HG03045 (cell line): Measurements from ENCODE around the gene COL1A2.

Experiments used
- ATAC-seq: cut with Tn5 transposase; IDR thresholded peaks from one replicate; pipeline ENCODE4 v1.9.1; 2021; ENCODE audit warnings: mild to moderate bottlenecking, moderate library complexity; ENCODE audit not compliant: unreplicated experiment

COL1A2 gene

DNA sequence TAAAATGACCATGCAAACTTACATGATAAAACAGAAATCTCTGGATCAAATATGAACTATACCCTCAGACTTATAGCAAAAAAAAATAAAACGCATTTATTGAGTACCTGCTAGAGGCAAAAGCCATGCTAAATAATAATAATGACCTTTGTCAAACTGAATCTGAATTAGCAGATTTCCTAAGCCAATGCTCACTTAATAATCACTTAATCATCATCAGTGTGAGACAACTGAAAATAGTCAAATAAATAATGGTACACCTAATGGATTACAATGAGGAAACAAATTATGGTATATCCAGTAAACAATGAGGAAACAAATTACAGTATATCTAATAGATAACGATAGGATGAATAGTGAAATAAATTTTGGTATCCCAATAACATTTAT is 37.6 kb downstream of the COL1A2 start:
- no peak for ATAC-seq

DNA sequence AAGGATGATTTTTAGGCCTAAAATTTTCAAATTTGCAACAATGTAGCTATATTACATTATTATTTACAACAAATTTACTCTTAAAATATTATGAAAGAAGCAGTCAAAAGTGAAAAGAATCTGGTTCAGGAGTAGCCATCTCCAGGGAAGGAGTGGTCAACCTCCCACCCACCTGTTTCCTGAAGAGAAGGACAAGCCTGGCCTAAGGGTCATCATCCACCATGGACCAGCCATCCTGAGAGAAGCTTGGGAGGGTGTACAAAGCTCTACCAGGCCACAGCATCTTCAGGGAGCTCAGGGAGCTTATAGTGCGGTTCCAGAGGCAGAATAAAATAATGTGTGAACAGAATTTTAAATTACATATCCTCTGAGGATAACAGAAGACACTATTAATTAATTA is 38.1 kb downstream of the COL1A2 start:
- no peak for ATAC-seq

GRCh38 chr7:94433224-94433623 is 38.5 kb downstream of the COL1A2 start:
- no peak for ATAC-seq

DNA sequence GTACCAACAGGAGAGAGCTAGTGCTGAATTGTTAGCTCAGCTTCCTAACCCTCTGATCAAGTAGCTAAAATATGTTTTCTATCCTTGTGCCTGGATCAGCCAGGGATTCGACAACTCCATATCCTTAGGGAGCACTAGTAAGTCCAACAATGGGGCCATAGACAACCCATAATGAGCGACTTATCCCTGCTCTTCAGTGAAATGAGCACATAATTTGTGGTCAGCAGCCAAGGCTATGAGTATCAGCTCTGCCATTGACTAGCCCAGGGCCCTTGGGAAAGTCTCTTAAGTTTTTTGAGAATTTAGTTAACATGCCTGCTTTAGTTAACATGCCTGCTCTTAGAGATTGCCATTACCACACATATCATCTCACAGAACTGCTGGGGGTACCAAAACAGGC is 39.3 kb downstream of the COL1A2 start:
- ATAC-seq, result no peak

DNA sequence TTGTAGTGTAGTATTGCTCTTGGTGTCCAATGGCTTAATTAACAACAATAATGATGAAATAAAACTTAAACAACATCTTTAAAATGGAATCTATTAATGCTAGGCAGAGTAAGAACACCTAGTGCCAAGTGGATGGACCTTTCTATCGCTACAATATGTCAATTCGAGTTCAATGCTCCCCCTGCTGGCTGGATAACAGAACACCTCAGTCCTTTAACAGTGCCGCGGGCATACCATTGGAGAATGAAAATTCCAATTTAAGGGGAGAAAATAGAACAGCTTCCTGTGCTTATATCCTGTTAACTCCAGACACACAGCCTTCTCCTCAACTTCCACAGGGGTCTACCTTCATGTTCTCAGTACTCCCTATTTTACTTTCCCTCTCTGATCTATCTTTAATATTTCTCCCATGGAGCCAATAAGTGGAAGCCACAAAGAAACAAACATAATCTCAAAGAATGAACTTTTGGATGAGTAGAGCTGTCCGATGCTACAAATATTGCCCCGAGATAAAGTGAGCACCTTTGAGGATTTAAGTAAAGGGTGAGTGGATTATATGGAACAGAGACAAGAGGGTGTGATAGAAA is 41.4 kb downstream of the COL1A2 start:
- peak; percentile 93 for ATAC-seq

DNA sequence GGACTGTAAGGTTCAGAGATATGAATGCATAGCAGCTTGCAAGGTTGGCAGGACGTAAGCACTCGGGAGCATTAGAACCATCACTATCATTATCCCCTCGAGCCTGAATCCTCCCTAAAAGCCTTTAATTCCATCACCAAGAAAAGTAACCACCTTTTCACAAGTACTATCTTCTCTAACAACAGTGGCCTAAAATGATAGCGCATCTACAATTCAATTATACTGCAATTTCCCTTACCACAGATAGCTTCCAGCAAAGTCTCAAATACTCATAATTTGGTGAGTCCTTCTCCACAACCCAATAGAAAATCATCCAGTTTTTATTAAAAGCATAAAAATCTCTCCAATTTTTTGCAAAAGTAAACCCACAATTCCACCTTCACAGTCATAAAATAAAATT is 42.0 kb downstream of the COL1A2 start:
- no peak for ATAC-seq

DNA sequence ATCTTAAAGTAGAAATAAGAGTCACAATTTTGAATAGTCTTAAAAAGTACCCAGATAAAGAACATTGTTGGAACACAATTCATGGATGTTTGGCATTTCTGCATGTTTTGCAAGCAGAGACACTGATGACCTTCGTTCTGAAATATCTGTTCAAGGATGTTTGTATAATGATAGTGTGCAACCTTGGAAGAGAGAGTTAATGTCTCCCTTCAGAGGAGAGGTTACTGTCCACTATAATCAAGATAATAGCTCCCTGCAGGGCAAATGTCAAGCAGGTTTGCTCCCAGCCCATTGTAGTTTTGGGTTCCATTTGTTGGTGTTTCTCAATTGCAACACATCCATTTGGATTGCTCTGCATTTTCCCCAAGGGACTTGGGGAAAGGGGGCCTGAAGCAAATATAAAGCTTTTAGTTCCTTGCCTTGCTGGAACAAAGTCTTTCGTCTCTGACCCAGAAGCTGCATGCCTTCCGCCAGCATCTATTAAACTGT is 45.2 kb downstream of the COL1A2 start:
- no peak for ATAC-seq

DNA sequence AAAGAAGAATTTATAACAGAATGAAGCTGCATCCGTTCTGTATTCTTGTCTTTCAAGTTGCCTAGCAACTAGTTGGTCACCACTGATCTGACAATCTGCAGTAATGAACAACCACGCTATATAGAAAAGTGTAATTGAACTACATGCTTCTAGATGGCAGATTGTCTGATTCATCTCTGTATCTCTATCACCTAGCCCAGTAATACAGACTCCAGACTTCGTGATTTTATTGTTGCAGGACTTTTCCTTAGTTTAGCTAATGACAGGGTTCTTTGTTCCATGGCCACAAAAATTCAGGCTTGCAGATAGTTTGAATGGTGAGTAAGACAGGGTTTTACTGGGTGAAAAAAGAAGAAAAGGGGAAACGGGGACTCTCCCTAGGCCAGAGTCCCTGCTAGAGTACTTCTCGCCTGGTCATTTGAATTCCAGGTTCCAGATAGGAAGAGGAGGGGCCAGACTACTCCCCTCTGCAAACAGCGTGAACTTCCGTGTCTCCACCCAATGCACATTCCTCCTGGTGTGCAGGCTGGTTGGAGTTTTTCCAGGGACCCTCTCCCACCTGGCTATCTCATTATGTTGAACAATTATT is 45.9 kb downstream of the COL1A2 start:
- ATAC-seq, result no peak

DNA sequence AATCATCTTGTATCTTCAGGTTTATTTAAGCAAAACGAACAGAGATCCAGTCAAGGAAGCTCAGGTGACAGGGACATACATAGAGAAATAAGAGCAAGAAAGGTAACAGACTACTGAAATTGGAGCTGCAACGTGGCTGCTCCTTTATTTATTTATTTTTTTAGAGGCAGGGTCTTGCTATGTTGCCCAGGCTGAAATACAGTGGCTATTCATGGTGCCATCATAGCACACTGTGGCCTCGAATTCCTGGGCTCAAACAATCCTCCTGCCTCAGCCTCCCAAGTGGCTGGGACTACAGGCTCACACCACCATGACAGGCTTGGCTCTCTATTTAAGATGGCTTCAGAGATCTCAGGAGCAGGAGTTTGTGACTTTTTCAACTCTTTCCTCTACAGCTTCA is 46.4 kb downstream of the COL1A2 start:
- ATAC-seq, result no peak

DNA sequence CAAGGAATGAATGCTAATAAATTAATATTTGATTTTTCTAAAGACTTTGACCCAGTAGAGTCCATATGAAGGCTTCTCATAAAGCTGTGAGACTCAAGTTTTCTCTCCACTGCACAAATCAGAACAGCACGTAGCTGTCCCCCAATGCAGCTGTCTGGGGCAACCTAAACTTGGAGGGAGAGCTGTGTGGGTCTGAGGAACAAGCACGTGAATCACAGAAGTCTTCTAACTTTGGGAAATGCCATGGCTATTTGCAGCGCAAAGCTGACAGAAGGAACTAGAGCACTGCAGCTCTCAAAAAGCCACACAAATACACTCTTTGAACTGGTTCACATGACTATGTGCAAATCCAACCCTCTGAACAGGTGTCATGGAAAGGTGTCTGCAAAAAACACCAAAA is 47.9 kb downstream of the COL1A2 start:
- no peak for ATAC-seq

- ATAC-seq, result no peak
Observed at GRCh38 chr7:94444813-94445212, 50.1 kb downstream of the COL1A2 start.

GRCh38 chr7:94445696-94446194 is 51.0 kb downstream of the COL1A2 start:
- ATAC-seq, result no peak

- no peak for ATAC-seq
Observed at GRCh38 chr7:94446308-94446707, 51.6 kb downstream of the COL1A2 start.

DNA sequence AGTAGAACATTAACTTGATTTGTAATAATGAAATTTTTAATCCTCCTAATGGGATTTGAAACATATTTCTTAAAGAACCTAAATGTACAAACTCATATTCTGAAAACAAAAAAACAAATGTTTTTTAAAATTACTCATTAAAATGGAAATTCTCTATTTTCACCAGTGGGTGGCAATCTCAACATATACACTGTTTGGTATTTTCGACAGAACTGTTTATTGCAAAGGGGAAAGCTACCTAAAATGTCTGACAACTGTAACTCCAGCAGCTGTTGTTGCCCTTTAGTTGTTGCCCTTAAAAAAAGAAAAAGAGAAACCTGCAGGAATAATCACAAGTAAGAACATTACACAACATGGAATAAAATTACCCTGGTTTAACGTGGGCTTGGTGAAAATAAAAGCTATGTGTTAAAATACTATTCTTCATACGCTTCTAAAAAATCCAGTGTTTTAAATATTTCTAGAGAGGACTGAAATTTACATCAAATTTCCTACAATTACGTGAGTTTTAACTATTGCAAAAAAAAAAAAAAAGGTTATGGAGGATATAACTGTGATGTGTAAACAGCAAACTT is 54.5 kb downstream of the COL1A2 start:
- ATAC-seq, result peak; percentile 50

DNA sequence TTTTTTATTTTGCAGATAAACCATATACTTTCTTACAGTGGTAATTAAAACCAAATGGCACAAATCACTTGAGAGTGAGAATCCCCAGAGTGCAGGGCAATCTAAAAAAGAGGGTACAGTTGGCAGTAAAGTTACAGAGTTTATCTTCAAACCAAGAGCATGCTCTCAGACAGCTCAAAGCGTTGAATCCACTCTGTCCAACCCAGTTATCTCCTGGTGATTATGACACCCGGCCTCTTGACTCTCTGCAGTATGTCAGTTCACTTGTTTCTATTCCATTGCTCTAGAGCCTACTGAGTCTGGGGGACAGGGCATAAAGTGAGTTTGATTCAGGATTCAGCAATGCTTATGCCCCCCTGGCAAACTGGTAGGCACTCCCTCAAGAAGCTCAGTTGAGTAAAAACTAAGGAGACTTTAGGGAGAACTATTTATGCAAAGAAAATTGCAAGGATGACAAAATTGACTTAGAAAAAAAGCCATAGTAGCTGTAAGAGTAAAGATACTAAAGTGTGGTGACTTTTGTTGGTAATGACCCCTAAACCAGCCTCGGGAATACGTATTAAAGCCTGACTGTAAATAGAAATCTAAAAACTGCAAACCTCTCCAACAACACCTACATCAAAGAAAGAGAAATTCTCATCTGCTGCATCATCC is 55.5 kb downstream of the COL1A2 start:
- no peak for ATAC-seq

GRCh38 chr7:94451187-94451586 is 56.5 kb downstream of the COL1A2 start:
- no peak for ATAC-seq

GRCh38 chr7:94452239-94452638 is 57.5 kb downstream of the COL1A2 start:
- no peak for ATAC-seq

DNA sequence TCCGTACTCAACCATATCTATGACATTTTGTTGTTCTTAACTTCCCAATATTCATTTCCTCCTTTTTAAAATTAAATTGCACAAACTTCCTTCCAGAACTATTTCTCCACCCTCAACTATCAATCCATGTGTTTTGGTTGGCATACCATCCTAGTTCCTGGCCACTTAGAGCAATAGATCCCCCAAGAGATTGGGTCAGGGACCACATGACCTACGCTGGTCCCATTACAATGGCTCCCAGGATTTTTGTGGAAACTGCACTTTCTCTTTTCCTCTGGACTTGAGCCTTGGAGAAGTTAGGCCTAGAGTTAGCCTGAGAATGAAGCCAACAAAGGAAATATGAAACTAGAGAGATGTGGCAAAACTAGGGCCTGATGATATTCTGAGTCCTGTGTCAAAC is 59.2 kb downstream of the COL1A2 start:
- ATAC-seq, result no peak

- no peak for ATAC-seq
Observed at GRCh38 chr7:94458041-94458440, 63.3 kb downstream of the COL1A2 start.

- ATAC-seq, result no peak
Observed at GRCh38 chr7:94466516-94466915, 71.8 kb downstream of the COL1A2 start.

DNA sequence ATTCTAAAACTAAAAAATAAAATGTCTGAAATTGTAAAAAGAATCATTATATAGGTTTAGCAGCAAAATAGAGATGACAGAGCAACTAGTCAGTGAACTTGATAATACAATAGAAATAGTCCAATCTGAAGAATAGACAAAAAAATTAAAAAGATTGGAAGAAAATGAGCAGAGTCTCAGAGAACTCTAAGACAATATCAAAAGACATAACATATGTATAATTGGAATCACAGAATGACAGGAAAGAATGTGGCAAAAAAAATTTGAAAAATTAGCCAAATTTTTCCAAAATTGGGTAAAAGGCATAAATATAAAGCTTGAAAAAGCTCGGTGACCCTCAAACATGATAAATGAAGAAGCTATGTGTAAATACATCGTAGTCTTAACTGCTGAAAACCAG is 76.9 kb downstream of the COL1A2 start:
- no peak for ATAC-seq

DNA sequence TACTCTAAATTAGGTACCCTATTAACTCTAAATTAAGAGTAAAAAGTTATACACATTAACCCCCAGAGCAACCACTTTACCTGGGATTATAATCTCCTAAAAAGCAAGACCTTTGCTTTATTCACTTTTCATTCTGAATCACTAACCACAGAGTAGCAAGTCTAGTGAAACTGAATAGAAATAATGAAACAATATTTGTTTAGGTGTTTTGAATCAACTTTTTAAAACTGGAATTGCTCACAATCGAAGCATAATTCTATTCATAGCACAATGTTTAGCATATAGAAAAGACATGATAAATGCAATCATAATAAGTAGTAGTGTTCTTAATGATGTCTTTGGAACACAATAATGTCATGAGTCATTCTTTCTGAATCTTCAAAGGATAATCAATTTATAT is 77.9 kb downstream of the COL1A2 start:
- ATAC-seq, result no peak
